ENCODE results near the gene LRR1. TPM values are rescaled to one million over a fixed set of nuclear protein-coding genes. Genes with fewer than 3 reads are reported as not detected.
"Not testable (repeated sequence)": the region's sequence is repeated elsewhere in the genome, so short reads cannot be mapped to it uniquely, and the experiment has no call there.

The LRR1 gene
- total RNA-seq, 4 donors from 2014 or later, result 4.6 to 15.3 (median 8.0) TPM

DNA sequence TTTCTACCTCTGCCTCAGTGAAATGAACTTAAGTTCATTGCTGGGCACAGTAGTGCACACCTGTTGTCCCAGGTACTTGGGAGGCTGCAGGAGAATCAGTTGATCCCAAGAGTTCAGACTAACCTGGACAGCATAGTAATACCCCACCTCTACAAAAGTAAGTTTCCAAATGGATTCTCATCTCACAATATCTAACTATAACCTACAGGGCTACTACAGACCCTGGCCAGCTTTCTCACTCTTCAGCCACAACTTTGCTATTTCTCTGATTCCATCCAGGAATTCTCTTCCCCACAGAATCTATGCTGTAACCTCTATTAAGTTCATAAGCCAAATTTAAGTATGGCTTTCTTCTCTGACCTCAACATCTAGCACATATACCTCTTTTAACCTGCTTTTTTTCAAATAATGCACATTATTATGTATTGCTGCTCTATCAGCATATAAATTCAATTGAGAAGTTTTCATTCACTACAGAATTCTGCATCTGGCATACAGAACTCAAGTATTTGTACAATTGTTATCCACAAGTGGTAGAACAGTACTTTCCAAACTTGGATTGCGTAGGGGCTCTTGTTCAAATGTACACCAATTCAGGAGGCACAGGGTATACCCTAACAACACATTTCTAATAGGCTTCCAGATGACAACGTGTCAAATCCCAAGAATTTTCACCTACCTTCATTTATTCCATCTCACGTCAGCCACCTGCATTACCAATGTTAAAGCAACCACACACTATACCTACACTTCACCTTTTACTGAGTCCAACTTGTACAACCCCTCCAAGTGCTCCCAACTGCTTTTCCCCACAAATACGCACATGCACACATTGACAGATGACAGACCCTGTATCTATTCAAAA is 16.4 kb upstream of the LRR1 start:
- Histone ChIP-seq H3K4me3 (no peak overlapping the region), H3K36me3 (peaks cover 0 to 32% (median 7%) of the 10 kb centered on the region in 3 donors), H3K27me3 (no peaks in the 10 kb centered on the region), H3K9me3 (no peaks in the 10 kb centered on the region), H3K4me1 (peaks cover 0 to 35% (median 21%) of the 10 kb centered on the region in 4 donors), H3K27ac (no peak overlapping the region)
- 89 to 92% methylated on average over 4 of the region's 4 CpGs for WGBS, 2 donors
- TF ChIP-seq POLR2A (IDR thresholded peaks at IDR 0.05) (no peak), EP300 (IDR thresholded peaks at IDR 0.05) (no peak)
- TF ChIP-seq, protein P1, sequence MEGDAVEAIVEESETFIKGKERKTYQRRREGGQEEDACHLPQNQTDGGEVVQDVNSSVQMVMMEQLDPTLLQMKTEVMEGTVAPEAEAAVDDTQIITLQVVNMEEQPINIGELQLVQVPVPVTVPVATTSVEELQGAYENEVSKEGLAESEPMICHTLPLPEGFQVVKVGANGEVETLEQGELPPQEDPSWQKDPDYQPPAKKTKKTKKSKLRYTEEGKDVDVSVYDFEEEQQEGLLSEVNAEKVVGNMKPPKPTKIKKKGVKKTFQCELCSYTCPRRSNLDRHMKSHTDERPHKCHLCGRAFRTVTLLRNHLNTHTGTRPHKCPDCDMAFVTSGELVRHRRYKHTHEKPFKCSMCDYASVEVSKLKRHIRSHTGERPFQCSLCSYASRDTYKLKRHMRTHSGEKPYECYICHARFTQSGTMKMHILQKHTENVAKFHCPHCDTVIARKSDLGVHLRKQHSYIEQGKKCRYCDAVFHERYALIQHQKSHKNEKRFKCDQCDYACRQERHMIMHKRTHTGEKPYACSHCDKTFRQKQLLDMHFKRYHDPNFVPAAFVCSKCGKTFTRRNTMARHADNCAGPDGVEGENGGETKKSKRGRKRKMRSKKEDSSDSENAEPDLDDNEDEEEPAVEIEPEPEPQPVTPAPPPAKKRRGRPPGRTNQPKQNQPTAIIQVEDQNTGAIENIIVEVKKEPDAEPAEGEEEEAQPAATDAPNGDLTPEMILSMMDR (IDR thresholded peaks at IDR 0.05), result no peak
- DNase-seq (ENCODE audit: low spot score in 2 of 2), result no peak

DNA sequence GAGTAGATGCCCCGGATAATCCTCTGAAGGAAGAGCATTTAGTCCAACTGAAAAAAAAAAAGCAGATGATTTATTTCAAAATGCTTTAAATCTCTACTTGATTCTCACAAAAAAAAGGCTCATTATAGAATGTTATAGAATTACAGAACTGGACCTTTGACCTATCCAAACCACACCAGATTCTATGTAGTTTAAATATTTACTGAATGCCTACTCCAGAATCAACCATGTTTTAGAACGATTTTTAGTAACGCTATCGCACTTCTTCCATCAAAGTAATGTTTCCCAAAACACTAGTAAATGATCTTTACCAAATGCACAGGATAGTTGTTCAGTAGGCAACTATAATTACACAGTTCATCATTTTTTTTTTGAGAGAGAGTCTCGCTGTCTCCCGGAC is 15.1 kb upstream of the LRR1 start:
- TF ChIP-seq EP300 (IDR thresholded peaks at IDR 0.05) (no peak), POLR2A (IDR thresholded peaks at IDR 0.05) (no peak)
- TF ChIP-seq, protein P1 (IDR thresholded peaks at IDR 0.05), result no peak
- WGBS, 2 donors, result 84 to 90% methylated on average over 6 of the region's 6 CpGs

DNA sequence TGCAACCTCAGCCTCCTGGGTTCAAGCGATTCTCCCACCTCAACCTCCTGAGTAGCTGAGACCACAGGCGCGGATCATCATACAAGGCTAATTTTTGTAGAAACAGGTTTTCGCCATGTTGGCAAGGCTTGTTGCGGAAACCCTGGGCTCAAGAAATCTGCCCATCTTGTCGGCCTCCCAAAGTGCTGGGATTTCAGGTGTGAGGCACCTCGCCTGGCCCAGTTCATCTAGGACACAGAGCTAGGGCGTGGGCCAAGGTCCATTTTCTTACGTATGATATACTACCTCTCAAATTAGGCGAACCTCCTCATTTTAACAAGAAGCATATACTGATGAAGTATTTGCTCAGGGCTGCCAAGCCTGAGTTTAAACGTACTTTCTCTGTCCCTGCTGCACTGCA is 14.7 kb upstream of the LRR1 start:
- no peak for DNase-seq (ENCODE audit: low spot score in 2 of 2)
- Histone ChIP-seq H3K27ac (no peak overlapping the region), H3K4me3 (no peak overlapping the region), H3K4me1 (peaks cover 0 to 35% (median 21%) of the 10 kb centered on the region in 4 donors), H3K27me3 (no peaks in the 10 kb centered on the region), H3K9me3 (no peaks in the 10 kb centered on the region), H3K36me3 (peaks cover 0 to 27% (median 7%) of the 10 kb centered on the region in 3 donors)
- TF ChIP-seq, protein P1 (IDR thresholded peaks at IDR 0.05), result no peak
- TF ChIP-seq POLR2A (IDR thresholded peaks at IDR 0.05) (no peak), EP300 (IDR thresholded peaks at IDR 0.05) (no peak)
- 93 to 97% methylated on average over 11 of the region's 11 CpGs for WGBS, 2 donors

More for the DNA sequence above, 15.1 kb upstream of the LRR1 start:
- Histone ChIP-seq H3K9me3 (no peaks in the 10 kb centered on the region), H3K27me3 (no peaks in the 10 kb centered on the region), H3K36me3 (peaks cover 0 to 27% (median 7%) of the 10 kb centered on the region in 3 donors), H3K27ac (no peak overlapping the region), H3K4me3 (no peak overlapping the region), H3K4me1 (peaks cover 0 to 35% (median 21%) of the 10 kb centered on the region in 4 donors)
- DNase-seq (ENCODE audit: low spot score in 2 of 2), result no peak

DNA sequence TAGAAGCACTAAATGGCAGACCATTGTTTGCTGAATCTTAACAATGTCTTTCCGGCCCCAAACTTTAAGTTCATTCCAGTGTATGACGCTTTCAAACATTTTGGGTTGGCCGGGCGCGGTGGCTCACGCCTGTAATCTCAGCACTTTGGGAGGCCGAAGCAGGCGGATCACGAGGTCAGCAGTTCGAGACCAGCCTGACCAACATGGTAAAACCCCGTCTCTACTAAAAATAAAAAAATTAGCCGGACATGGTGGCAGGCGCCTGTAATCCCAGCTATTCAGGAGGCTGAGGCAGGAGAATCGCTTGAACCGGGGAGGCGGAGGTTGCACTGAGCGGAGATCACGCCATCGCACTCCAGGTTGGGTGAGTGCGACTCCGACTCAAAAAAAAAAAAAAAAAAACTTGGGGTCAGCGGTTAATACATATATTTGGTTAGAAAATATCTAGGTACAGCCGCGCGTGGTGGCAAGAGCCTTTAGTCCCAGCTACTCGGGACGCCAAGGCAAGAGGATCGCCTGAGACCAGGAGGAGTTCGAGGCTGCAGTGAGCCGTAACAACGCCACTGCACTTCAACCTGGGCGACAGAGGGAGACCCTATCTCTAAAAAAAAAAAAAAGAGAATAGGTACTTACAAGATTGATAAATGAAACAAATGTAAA is 13.6 kb upstream of the LRR1 start:
- Histone ChIP-seq H3K4me3 (peak overlapping the region; percentile 71 to 89 (median 83)), H3K4me1 (peaks cover 0 to 35% (median 21%) of the 10 kb centered on the region in 4 donors), H3K27ac (peak overlapping the region in 3 of 4 donors; percentile 91 to 97 (median 93)), H3K36me3 (peaks cover 0 to 27% (median 7%) of the 10 kb centered on the region in 3 donors)
- not testable (repeated sequence) for H3K27me3 ChIP-seq; DNase-seq (ENCODE audit: low spot score in 2 of 2); H3K9me3 ChIP-seq
- WGBS, 2 donors, result 14 to 19% methylated on average over 32 of the region's 32 CpGs

DNA sequence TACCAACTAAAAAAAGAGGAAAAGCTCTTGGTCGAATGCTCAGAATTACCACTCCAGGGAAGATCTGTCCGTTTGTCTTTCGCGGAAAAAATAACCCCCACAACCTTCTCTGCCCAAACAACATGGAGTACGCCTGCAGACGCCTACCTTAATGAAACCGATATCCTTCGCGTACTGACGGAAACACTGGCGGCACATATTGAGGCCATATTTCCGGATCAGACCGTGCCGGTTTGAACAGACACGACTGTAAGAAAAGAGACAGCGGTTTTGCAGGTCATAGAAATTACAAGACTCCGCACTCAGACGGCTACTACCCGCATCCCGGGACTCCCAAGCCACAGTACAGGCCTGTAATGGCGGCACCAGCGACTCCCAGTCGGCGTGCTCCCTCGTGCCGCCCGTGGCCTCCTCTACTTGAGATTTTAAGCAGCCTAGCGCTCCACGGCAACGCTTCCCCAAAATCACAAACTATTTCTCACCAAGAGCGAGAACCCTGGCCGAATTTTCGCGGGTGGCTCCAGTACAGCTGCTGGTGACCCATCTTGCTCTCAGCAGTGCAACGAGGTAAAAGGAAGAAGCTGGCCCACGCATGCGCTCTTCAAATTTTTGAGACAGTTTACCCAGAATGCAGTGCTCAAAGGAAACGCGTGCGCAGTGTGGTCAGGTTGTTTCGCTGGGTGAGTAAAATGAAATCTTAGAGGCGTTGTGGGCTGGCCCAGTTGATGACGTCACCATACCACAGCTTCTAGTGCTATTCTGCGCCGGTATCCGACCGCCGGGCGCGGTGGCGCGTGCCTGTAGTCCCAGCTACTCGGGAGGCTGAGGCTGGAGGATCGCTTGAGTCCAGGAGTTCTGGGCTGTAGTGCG is 12.7 kb upstream of the LRR1 start, which contains the start of gene RPS29:
TSS of gene RPS29 (minus strand) at position 578 of the 870 bp plus-strand sequence. CDS start at position 544, 34 bp downstream.
- DNase-seq (ENCODE audit: low spot score in 2 of 2), result peak; percentile 97

More for the DNA sequence above, 12.7 kb upstream of the LRR1 start, which contains the start of gene RPS29:
- WGBS, 2 donors, result 0% methylated on average over 45 to 54 of the region's 55 CpGs
- H3K27me3 ChIP-seq, result no peaks in the 10 kb centered on the region
- TF ChIP-seq POLR2A (IDR thresholded peaks at IDR 0.05) (peak; percentile 87 to 90), EP300 (IDR thresholded peaks at IDR 0.05) (peak; percentile 90 to 97)
- TF ChIP-seq, protein P1 (IDR thresholded peaks at IDR 0.05), result no peak
- H3K36me3 ChIP-seq, result peaks cover 0 to 27% (median 7%) of the 10 kb centered on the region in 3 donors
- H3K4me3 ChIP-seq, result peak within 1 kb of the TSS; percentile 71 to 89 (median 83)
- H3K27ac ChIP-seq, result peak within 1 kb of the TSS; percentile 68 to 97 (median 92)
- H3K4me1 ChIP-seq, result peaks cover 0 to 35% (median 21%) of the 10 kb centered on the region in 4 donors
- no peaks in the 10 kb centered on the region for H3K9me3 ChIP-seq
